ENCODE measurements around the gene GARIN5B.
A peak's percentile ranks its signal among the peaks of the same experiment; 100 is the strongest.

Gene GARIN5B

GRCh38 chr19:55370305-55370988 is 7.4 kb upstream of the GARIN5B start, which contains the start of gene IL11:
IL11 (minus strand) TSS chr19:55370463; CDS start chr19:55370310, 153 bp downstream.
- no peak for DNase-seq (ENCODE audit: low spot score)

- DNase-seq (ENCODE audit: low spot score), result peak; percentile 80
These were observed 6.7 kb upstream of the GARIN5B start for GRCh38 chr19:55369653-55370304.

GRCh38 chr19:55368701-55369563 is 5.9 kb upstream of the GARIN5B start:
- no peak for DNase-seq (ENCODE audit: low spot score)

GRCh38 chr19:55368106-55368505 is 5.0 kb upstream of the GARIN5B start:
- DNase-seq (ENCODE audit: low spot score), result no peak

- DNase-seq (ENCODE audit: low spot score), result no peak
These were observed 3.7 kb upstream of the GARIN5B start for GRCh38 chr19:55366790-55367189.

GRCh38 chr19:55365964-55366363 is 2.9 kb upstream of the GARIN5B start:
- no peak for DNase-seq (ENCODE audit: low spot score)

- DNase-seq (ENCODE audit: low spot score), result no peak
These were observed 2.2 kb upstream of the GARIN5B start for GRCh38 chr19:55365245-55365644.

- no peak for DNase-seq (ENCODE audit: low spot score)
These were observed 678 bp downstream of the GARIN5B start for GRCh38 chr19:55362174-55362989.

GRCh38 chr19:55360902-55361301 is 2.2 kb downstream of the GARIN5B start:
- DNase-seq (ENCODE audit: low spot score), result no peak

GRCh38 chr19:55358943-55359908 is 3.8 kb downstream of the GARIN5B start:
- no peak for DNase-seq (ENCODE audit: low spot score)

- DNase-seq (ENCODE audit: low spot score), result no peak
These were observed 4.6 kb downstream of the GARIN5B start for GRCh38 chr19:55358493-55358892.

GRCh38 chr19:55355213-55355821 is 7.7 kb downstream of the GARIN5B start:
- no peak for DNase-seq (ENCODE audit: low spot score)

GRCh38 chr19:55354698-55355212 is 8.3 kb downstream of the GARIN5B start, which contains the start of gene COX6B2:
COX6B2 (minus strand) TSS chr19:55354719; CDS start chr19:55354521, 198 bp downstream.
- no peak for DNase-seq (ENCODE audit: low spot score)

- no peak for DNase-seq (ENCODE audit: low spot score)
These were observed 9.0 kb downstream of the GARIN5B start for GRCh38 chr19:55353803-55354697.

GRCh38 chr19:55353356-55353802 is 9.7 kb downstream of the GARIN5B start:
- DNase-seq (ENCODE audit: low spot score), result no peak

- DNase-seq (ENCODE audit: low spot score), result no peak
These were observed 10.4 kb downstream of the GARIN5B start for GRCh38 chr19:55352549-55353145.

GRCh38 chr19:55352040-55352439 is 11.0 kb downstream of the GARIN5B start:
- DNase-seq (ENCODE audit: low spot score), result no peak

Measured in SK-N-DZ (cell line).